ENCODE data around the gene MB.
"Not testable (repeated sequence)": the region's sequence is repeated elsewhere in the genome, so short reads cannot be mapped to it uniquely, and the experiment has no call there.

The MB gene

GRCh38 chr22:35630387-35630793, 13.3 kb upstream of the MB start:
- Mint-ChIP-seq H3K4me3 (no peak overlapping the region), H3K36me3 (no peaks in the 10 kb centered on the region), H3K27ac (no peak overlapping the region), H3K27me3 (peaks cover 29% of the 10 kb centered on the region), H3K4me1 (peaks cover 33% of the 10 kb centered on the region), H3K9me3 (peaks cover 8% of the 10 kb centered on the region)
- CTCF ChIA-PET: interaction anchor here (1.1 kb wide), 1 partner anchor 17 kb away, joined by 3 read pairs; no protein-coding TSS in a partner anchor
- no peak for DNase-seq

GRCh38 chr22:35629406-35630216, 12.5 kb upstream of the MB start:
- Mint-ChIP-seq H3K36me3 (no peaks in the 10 kb centered on the region), H3K4me1 (peaks cover 33% of the 10 kb centered on the region), H3K27me3 (peaks cover 25% of the 10 kb centered on the region), H3K9me3 (peaks cover 8% of the 10 kb centered on the region), H3K27ac (peak overlapping the region; percentile 6), H3K4me3 (no peak overlapping the region)
- CTCF ChIA-PET: interaction anchor here (1.1 kb wide), 1 partner anchor 17 kb away, joined by 3 read pairs; no protein-coding TSS in a partner anchor
- DNase-seq: peak; percentile 35

- H3K36me3 Mint-ChIP-seq: no peaks in the 10 kb centered on the region
- H3K27ac Mint-ChIP-seq: no peak overlapping the region
- no peak for DNase-seq
- peaks cover 27% of the 10 kb centered on the region for H3K4me1 Mint-ChIP-seq
- CTCF ChIA-PET: interaction anchor here (1.5 to 2.7 kb wide), 2 partner anchors 287 to 495 kb away, joined by 7 to 10 read pairs; no protein-coding TSS in a partner anchor
- H3K4me3 Mint-ChIP-seq: no peak overlapping the region
- H3K27me3 Mint-ChIP-seq: peaks cover 25% of the 10 kb centered on the region
- peaks cover 8% of the 10 kb centered on the region for H3K9me3 Mint-ChIP-seq
Measured at GRCh38 chr22:35628732-35629131, 11.6 kb upstream of the MB start.

- Mint-ChIP-seq H3K36me3 (no peaks in the 10 kb centered on the region), H3K27ac (no peak overlapping the region), H3K4me1 (peaks cover 22% of the 10 kb centered on the region), H3K27me3 (peaks cover 25% of the 10 kb centered on the region), H3K4me3 (peak overlapping the region; percentile 61), H3K9me3 (peaks cover 3% of the 10 kb centered on the region)
- DNase-seq: peak; percentile 66
- CTCF ChIA-PET: interaction anchor here (0.7 to 2.7 kb wide), 23 partner anchors 11 to 497 kb away, joined by 3 to 12 read pairs (median 4); partner anchors contain the start of genes APOL6 and MB
Measured at GRCh38 chr22:35627267-35628041, 10.3 kb upstream of the MB start.

- no peak for DNase-seq
- CTCF ChIA-PET: interaction anchor here (1.2 to 2.0 kb wide), 5 partner anchors 22 to 300 kb away, joined by 4 to 10 read pairs (median 8); partner anchors contain the start of gene APOL6
- H3K27ac Mint-ChIP-seq: no peak overlapping the region
- peaks cover 25% of the 10 kb centered on the region for H3K27me3 Mint-ChIP-seq
- H3K4me3 Mint-ChIP-seq: no peak overlapping the region
- H3K9me3 Mint-ChIP-seq: peaks cover 3% of the 10 kb centered on the region
- no peaks in the 10 kb centered on the region for H3K36me3 Mint-ChIP-seq
- H3K4me1 Mint-ChIP-seq: peaks cover 22% of the 10 kb centered on the region
Measured at GRCh38 chr22:35625763-35626432, 8.8 kb upstream of the MB start.

- H3K9me3 Mint-ChIP-seq: peaks cover 3% of the 10 kb centered on the region
- peaks cover 14% of the 10 kb centered on the region for H3K4me1 Mint-ChIP-seq
- DNase-seq: no peak
- no peak overlapping the region for H3K4me3 Mint-ChIP-seq
- H3K27me3 Mint-ChIP-seq: peaks cover 29% of the 10 kb centered on the region
- no peak overlapping the region for H3K27ac Mint-ChIP-seq
- CTCF ChIA-PET: interaction anchor here (1.0 kb wide), 1 partner anchor 10 kb away, joined by 3 read pairs; no protein-coding TSS in a partner anchor
- H3K36me3 Mint-ChIP-seq: no peaks in the 10 kb centered on the region
Measured at GRCh38 chr22:35624547-35624946, 7.4 kb upstream of the MB start.

GRCh38 chr22:35623885-35624284, 6.8 kb upstream of the MB start:
- not testable (repeated sequence) for DNase-seq, H3K9me3 Mint-ChIP-seq, H3K4me3 Mint-ChIP-seq, H3K36me3 Mint-ChIP-seq, H3K27ac Mint-ChIP-seq
- Mint-ChIP-seq H3K27me3 (peaks cover 27% of the 10 kb centered on the region), H3K4me1 (peaks cover 12% of the 10 kb centered on the region)
- CTCF ChIA-PET: interaction anchor here (1.0 kb wide), 1 partner anchor 11 kb away, joined by 3 read pairs; no protein-coding TSS in a partner anchor

GRCh38 chr22:35622191-35622913, 5.2 kb upstream of the MB start:
- H3K27ac Mint-ChIP-seq: no peak overlapping the region
- H3K9me3 Mint-ChIP-seq: no peaks in the 10 kb centered on the region
- no peak overlapping the region for H3K4me3 Mint-ChIP-seq
- H3K36me3 Mint-ChIP-seq: no peaks in the 10 kb centered on the region
- no peak for DNase-seq
- H3K4me1 Mint-ChIP-seq: peaks cover 6% of the 10 kb centered on the region
- CTCF ChIA-PET: interaction anchor here (1.5 to 1.9 kb wide), 2 partner anchors 271 to 443 kb away, joined by 5 to 8 read pairs; no protein-coding TSS in a partner anchor
- H3K27me3 Mint-ChIP-seq: peaks cover 17% of the 10 kb centered on the region

- no peaks in the 10 kb centered on the region for H3K36me3 Mint-ChIP-seq
- no peak overlapping the region for H3K4me3 Mint-ChIP-seq
- no peak for DNase-seq
- peaks cover 7% of the 10 kb centered on the region for H3K4me1 Mint-ChIP-seq
- no peak overlapping the region for H3K27ac Mint-ChIP-seq
- CTCF ChIA-PET: interaction anchor here (1.1 to 1.9 kb wide), 3 partner anchors 191 to 444 kb away, joined by 4 to 8 read pairs (median 5); no protein-coding TSS in a partner anchor
- no peaks in the 10 kb centered on the region for H3K9me3 Mint-ChIP-seq
- H3K27me3 Mint-ChIP-seq: peaks cover 8% of the 10 kb centered on the region
Measured at GRCh38 chr22:35621451-35621850, 4.3 kb upstream of the MB start.

- no peaks in the 10 kb centered on the region for H3K9me3 Mint-ChIP-seq
- peaks cover 14% of the 10 kb centered on the region for H3K4me1 Mint-ChIP-seq
- CTCF ChIA-PET: interaction anchor here (0.6 to 1.9 kb wide), 4 partner anchors 9 to 445 kb away, joined by 3 to 5 read pairs (median 4); no protein-coding TSS in a partner anchor
- no peak overlapping the region for H3K4me3 Mint-ChIP-seq
- DNase-seq: no peak
- H3K36me3 Mint-ChIP-seq: no peaks in the 10 kb centered on the region
- no peak overlapping the region for H3K27ac Mint-ChIP-seq
- H3K27me3 Mint-ChIP-seq: peaks cover 6% of the 10 kb centered on the region
Measured at GRCh38 chr22:35620624-35621251, 3.6 kb upstream of the MB start.

- no peak overlapping the region for H3K4me3 Mint-ChIP-seq
- H3K9me3 Mint-ChIP-seq: no peaks in the 10 kb centered on the region
- H3K27ac Mint-ChIP-seq: no peak overlapping the region
- DNase-seq: no peak
- CTCF ChIA-PET: no interaction called here
- peaks cover 4% of the 10 kb centered on the region for H3K27me3 Mint-ChIP-seq
- H3K36me3 Mint-ChIP-seq: no peaks in the 10 kb centered on the region
- H3K4me1 Mint-ChIP-seq: peaks cover 18% of the 10 kb centered on the region
Measured at GRCh38 chr22:35619336-35620094, 2.4 kb upstream of the MB start.

GRCh38 chr22:35618427-35619223, 1.5 kb upstream of the MB start:
- DNase-seq: no peak
- H3K4me3 Mint-ChIP-seq: no peak overlapping the region
- no peaks in the 10 kb centered on the region for H3K36me3 Mint-ChIP-seq
- H3K27me3 Mint-ChIP-seq: peaks cover 4% of the 10 kb centered on the region
- CTCF ChIA-PET: no interaction called here
- H3K27ac Mint-ChIP-seq: no peak overlapping the region
- no peaks in the 10 kb centered on the region for H3K9me3 Mint-ChIP-seq
- H3K4me1 Mint-ChIP-seq: peaks cover 18% of the 10 kb centered on the region

All from activated naive CD4-positive, alpha-beta T cell treated with anti-CD3 and anti-CD28 coated beads, Interleukin-2, amount 10 ng/mL, durations not matched to agents 7 days and 5 days (primary cell).